H9 (cell line): ENCODE data around the gene SMIM14. TPM values are rescaled to one million over a fixed set of nuclear protein-coding genes. Genes with fewer than 3 reads are reported as not detected.

Experiments
- DNase-seq: peaks from one replicate; pipeline ENCODE4 v3.0.0-alpha.2; 2017
- H2AFZ ChIP-seq: one replicate; pipeline ENCODE4 v1.6.1; 2013; ENCODE audit warnings: mild to moderate bottlenecking, low read length, control low read depth, moderate library complexity
- H2AK5ac ChIP-seq: 2 replicates; pipeline ENCODE4 v1.6.1; 2013; ENCODE audit warnings: low read length, control low read depth, mixed read lengths; ENCODE audit not compliant: insufficient read length
- H2BK120ac ChIP-seq: one replicate; pipeline ENCODE4 v1.6.1; 2013; ENCODE audit warnings: low read depth, mild to moderate bottlenecking, low read length, control low read depth, inconsistent platforms; ENCODE audit not compliant: poor library complexity, severe bottlenecking
- H2BK12ac ChIP-seq: 2 replicates; pipeline ENCODE4 v1.6.1; 2013; ENCODE audit warnings: low read length, control low read depth, mixed read lengths, low read depth; ENCODE audit not compliant: insufficient read length
- H2BK15ac ChIP-seq: 2 replicates; pipeline ENCODE4 v1.6.1; 2013; ENCODE audit warnings: low read depth, low read length, control low read depth
- H2BK20ac ChIP-seq: one replicate; pipeline ENCODE4 v1.6.1; 2013; ENCODE audit warnings: low read depth, mild to moderate bottlenecking, low read length, control low read depth, inconsistent platforms; ENCODE audit not compliant: poor library complexity, severe bottlenecking
- H2BK5ac ChIP-seq: 2 replicates; pipeline ENCODE4 v1.6.1; 2013; ENCODE audit warnings: low read length, control low read depth, mixed read lengths; ENCODE audit not compliant: insufficient read length
- H3K14ac ChIP-seq: 2 replicates; pipeline ENCODE4 v1.6.1; 2013; ENCODE audit warnings: low read length, control low read depth; ENCODE audit not compliant: insufficient read depth
- H3K18ac ChIP-seq: 2 replicates; pipeline ENCODE4 v1.6.1; 2013; ENCODE audit warnings: low read depth, mild to moderate bottlenecking, mixed read lengths, low read length, control low read depth; ENCODE audit not compliant: insufficient read length
- H3K23ac ChIP-seq: 2 replicates; pipeline ENCODE4 v1.6.1; 2013; ENCODE audit warnings: low read length, control low read depth, mixed read lengths, low read depth; ENCODE audit not compliant: insufficient read length
- H3K23me2 ChIP-seq: 2 replicates; pipeline ENCODE4 v1.6.1; 2013; ENCODE audit warnings: low read depth, mild to moderate bottlenecking, mixed read lengths, low read length, control low read depth; ENCODE audit not compliant: insufficient read length, poor library complexity, severe bottlenecking
- H3K27ac ChIP-seq: 2 replicates; pipeline ENCODE4 v1.5.1; 2013; ENCODE audit warnings: low read length, control low read depth, mixed read lengths, low read depth; ENCODE audit not compliant: insufficient read length
- H3K27me3 ChIP-seq: 2 replicates; pipeline ENCODE4 v1.6.1; 2013; ENCODE audit warnings: low read length, control low read depth, inconsistent platforms; ENCODE audit not compliant: insufficient read depth
- H3K4ac ChIP-seq: 2 replicates; pipeline ENCODE4 v1.6.1; 2013; ENCODE audit warnings: low read depth, mild to moderate bottlenecking, control low read depth, inconsistent platforms, low read length, moderate library complexity
- H3K4me1 ChIP-seq: 2 replicates; pipeline ENCODE4 v1.6.1; 2013; ENCODE audit warnings: low read length, control low read depth, inconsistent platforms; ENCODE audit not compliant: insufficient read depth
- H3K4me2 ChIP-seq: 2 replicates; pipeline ENCODE4 v1.6.1; 2013; ENCODE audit warnings: low read length, control low read depth, mixed read lengths; ENCODE audit not compliant: insufficient read length, insufficient read depth
- H3K56ac ChIP-seq: 2 replicates; pipeline ENCODE4 v1.6.1; 2013; ENCODE audit warnings: low read depth, mild to moderate bottlenecking, mixed read lengths, low read length, control low read depth; ENCODE audit not compliant: insufficient read length
- H3K79me1 ChIP-seq: 2 replicates; pipeline ENCODE4 v1.6.1; 2013; ENCODE audit warnings: low read depth, mild to moderate bottlenecking, moderate library complexity, low read length, control low read depth, inconsistent platforms; ENCODE audit not compliant: insufficient read depth, poor library complexity, severe bottlenecking
- H3K79me2 ChIP-seq: 2 replicates; pipeline ENCODE4 v1.6.1; 2013; ENCODE audit warnings: low read length, control low read depth, inconsistent platforms; ENCODE audit not compliant: insufficient read depth
- H3K9ac ChIP-seq: 2 replicates; pipeline ENCODE4 v1.6.1; 2013; ENCODE audit warnings: low read length, control low read depth, mixed read lengths; ENCODE audit not compliant: insufficient read length; ENCODE audit errors: extremely low read depth
- H3K9me3 ChIP-seq: one replicate; pipeline ENCODE4 v1.6.1; 2013; ENCODE audit warnings: low read depth, low read length, inconsistent platforms; ENCODE audit not compliant: control insufficient read depth
- H3T11ph ChIP-seq: one replicate; pipeline ENCODE4 v1.6.1; 2013; ENCODE audit warnings: mild to moderate bottlenecking, low read length, control low read depth, inconsistent platforms
- H4K20me1 ChIP-seq: one replicate; pipeline ENCODE4 v1.6.1; 2013; ENCODE audit not compliant: control insufficient read depth, insufficient read length, insufficient read depth
- H4K5ac ChIP-seq: 2 replicates; pipeline ENCODE4 v1.6.1; 2013; ENCODE audit warnings: low read depth, mild to moderate bottlenecking, mixed read lengths, low read length, control low read depth; ENCODE audit not compliant: insufficient read length
- H4K8ac ChIP-seq: replicated peaks from 2 replicates; pipeline ENCODE4 v1.6.1; 2013; ENCODE audit warnings: low read length, control low read depth, mixed read lengths, low read depth; ENCODE audit not compliant: insufficient read length
- H4K91ac ChIP-seq: 2 replicates; pipeline ENCODE4 v1.6.1; 2013; ENCODE audit warnings: low read depth, mild to moderate bottlenecking, moderate library complexity, mixed read lengths, low read length, control low read depth; ENCODE audit not compliant: insufficient read length
- H3K27ac Mint-ChIP-seq, 3 experiments: 2 replicates in 2 of 3; 3 replicates in 1 of 3; pipeline ENCODE4 v1.8.0; 2020 to 2021; ENCODE audit warnings: mixed read lengths in 3 of 3, mild to moderate bottlenecking in 1 of 3, moderate library complexity in 1 of 3
- H3K27me3 Mint-ChIP-seq: 2 replicates; pipeline ENCODE4 v1.8.0; 2021; ENCODE audit warnings: low read depth, mild to moderate bottlenecking, moderate library complexity, mixed read lengths
- H3K36me3 Mint-ChIP-seq, 3 experiments: 2 replicates in 2 of 3; 3 replicates in 1 of 3; pipeline ENCODE4 v1.8.0; 2020 to 2021; ENCODE audit warnings: low read depth in 3 of 3, mixed read lengths in 3 of 3; ENCODE audit not compliant: insufficient read depth in 1 of 3
- H3K4me1 Mint-ChIP-seq, 2 experiments: 2 replicates each; pipeline ENCODE4 v1.8.0; 2020; ENCODE audit warnings: mixed read lengths in 2 of 2
- H3K4me3 Mint-ChIP-seq, 2 experiments: 2 replicates in 1 of 2; 3 replicates in 1 of 2; pipeline ENCODE4 v1.8.0; 2020 to 2021; ENCODE audit warnings: mild to moderate bottlenecking in 2 of 2, mixed read lengths in 2 of 2, moderate library complexity in 1 of 2
- H3K9me3 Mint-ChIP-seq, 2 experiments: 2 replicates in 1 of 2; 3 replicates in 1 of 2; pipeline ENCODE4 v1.8.0; 2020; ENCODE audit warnings: mild to moderate bottlenecking in 2 of 2, mixed read lengths in 2 of 2, moderate library complexity in 1 of 2
- CTCF ChIP-seq: fragments of 200-600 bp; sonication (generic); conservative IDR thresholded peaks from 3 replicates; pipeline ENCODE4 v1.8.0; 2021; ENCODE audit warnings: antibody characterized with exemption, mild to moderate bottlenecking
- WGBS: extraction: QIAGEN DNeasy Blood & Tissue Kit; methylation state at CpG from one replicate; pipeline ENCODE4 v1.1.7; 2013; ENCODE audit warnings: missing lambda C conversion rate, low lambda C conversion rate, mixed read lengths; ENCODE audit not compliant: insufficient read length; ENCODE audit errors: extremely low coverage; 5-methylcytosine and 5-hydroxymethylcytosine counted together
- total RNA-seq: library from RNA; stranded (reverse); gene quantifications from 2 replicates; pipeline ENCODE4 v1.2.1, GENCODE V29; 2021

Gene SMIM14
- total RNA-seq, 1 experiment from 2014 or later, result 19.4 TPM

- no peak overlapping the region for H3K4me2 ChIP-seq
- H4K5ac ChIP-seq, result no peak overlapping the region
- H4K20me1 ChIP-seq, result no peaks in the 10 kb centered on the region
- H3K79me2 ChIP-seq, result no peaks in the 10 kb centered on the region
- H3K14ac ChIP-seq, result no peak overlapping the region
- H3K9me3 ChIP-seq, result no peaks in the 10 kb centered on the region
- TF ChIP-seq CTCF, result peak; percentile 31; the same call in 2 of the 3 replicates
- no peak overlapping the region for H3T11ph ChIP-seq
- H2AK5ac ChIP-seq, result no peak overlapping the region
- H3K4me1 ChIP-seq, result no peaks in the 10 kb centered on the region
- no peak overlapping the region for H2AFZ ChIP-seq
- no peak overlapping the region for H2BK120ac ChIP-seq
- Mint-ChIP-seq H3K4me3 (no peak overlapping the region), H3K27ac (no peak overlapping the region; a peak in 1 of 7 replicates), H3K27me3 (no peaks in the 10 kb centered on the region), H3K4me1 (no peaks in the 10 kb centered on the region), H3K9me3 (no peaks in the 10 kb centered on the region), H3K36me3 (peaks cover 0 to 5% (median 0%) of the 10 kb centered on the region in 3 experiments; a peak in 1 of 7 replicates)
- no peak overlapping the region for H2BK15ac ChIP-seq
- no peak overlapping the region for H2BK12ac ChIP-seq
- no peak overlapping the region for H3K4ac ChIP-seq
- no peaks in the 10 kb centered on the region for H3K27me3 ChIP-seq
- no peak overlapping the region for H3K23ac ChIP-seq
- no peak overlapping the region for H3K9ac ChIP-seq
- no peak for DNase-seq
- H3K56ac ChIP-seq, result no peak overlapping the region
- no peak overlapping the region for H3K18ac ChIP-seq
- no peaks in the 10 kb centered on the region for H3K79me1 ChIP-seq
- H2BK5ac ChIP-seq, result no peak overlapping the region
- H3K23me2 ChIP-seq, result no peaks in the 10 kb centered on the region
- H2BK20ac ChIP-seq, result no peak overlapping the region
- no CpG with 5 or more reads among the region's 3 CpGs for WGBS
- H4K91ac ChIP-seq, result no peak overlapping the region
- no peak overlapping the region for H3K27ac ChIP-seq
- H4K8ac ChIP-seq, result no peak overlapping the region
Observed at GRCh38 chr4:39658756-39659155, 20.1 kb upstream of the SMIM14 start.
